ENCODE measurements around the gene HELQ.
"Not testable (repeated sequence)": the region's sequence is repeated elsewhere in the genome, so short reads cannot be mapped to it uniquely, and the experiment has no call there.

The HELQ gene

DNA sequence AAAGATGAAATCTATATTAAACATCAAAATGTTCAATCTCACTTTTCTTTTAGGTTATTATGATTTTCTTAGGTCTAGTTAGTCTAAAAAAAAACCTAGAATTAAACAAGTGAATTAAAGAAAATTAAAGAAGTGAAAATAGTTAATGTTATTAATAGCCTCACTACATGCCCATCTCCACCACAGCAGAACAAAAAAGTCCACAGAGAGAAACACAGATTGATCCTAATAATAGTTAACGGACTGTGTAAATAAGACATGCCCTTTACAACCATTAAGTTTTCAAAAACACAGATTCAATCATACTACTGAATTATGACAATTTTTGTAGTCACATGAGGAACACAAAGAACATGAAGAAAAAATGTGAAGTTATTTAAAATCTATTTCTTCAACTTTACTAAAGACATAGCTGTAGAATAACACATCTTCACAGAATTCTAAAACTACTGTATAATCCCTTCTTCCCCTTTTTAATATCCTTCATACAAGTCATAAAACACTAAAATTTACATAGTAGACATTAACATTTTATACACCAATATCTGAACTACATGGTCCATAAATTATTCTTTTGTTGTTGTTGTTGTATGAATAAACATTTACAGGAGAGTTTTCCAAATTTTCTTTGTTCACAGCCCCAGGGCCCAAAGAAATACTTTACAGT, 15.3 kb downstream of the HELQ start:
- no peak for DNase-seq (ENCODE audit: low read depth in 2 of 2)

GRCh38 chr4:83438719-83439118, 16.9 kb downstream of the HELQ start:
- no peak for DNase-seq (ENCODE audit: low read depth in 2 of 2)

DNA sequence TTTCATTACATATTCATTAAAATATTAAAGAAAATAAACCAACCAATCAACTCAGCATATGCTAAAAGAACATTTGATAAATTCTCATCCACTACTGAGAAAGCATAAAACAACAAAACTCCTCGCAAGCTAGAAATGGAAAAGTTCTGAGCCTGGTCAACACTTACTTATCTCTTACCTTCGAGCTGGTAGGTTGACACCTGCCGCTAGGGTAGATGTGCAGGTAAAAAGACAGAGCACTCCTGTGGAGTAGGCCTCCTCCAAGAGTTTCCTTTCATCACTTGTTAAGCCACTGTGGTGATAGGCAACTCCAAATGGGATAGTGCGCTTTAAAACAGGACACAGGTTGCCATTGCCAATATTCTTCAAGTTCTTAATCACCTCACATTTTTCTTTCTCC, 18.9 kb downstream of the HELQ start:
- no peak for DNase-seq (ENCODE audit: low read depth in 2 of 2)

GRCh38 chr4:83431200-83431599, 24.4 kb downstream of the HELQ start:
- no peak for DNase-seq (ENCODE audit: low read depth in 2 of 2)

GRCh38 chr4:83418211-83418610, 37.4 kb downstream of the HELQ start:
- no peak for DNase-seq (ENCODE audit: low read depth in 2 of 2)

- no peak for DNase-seq (ENCODE audit: low read depth in 2 of 2)
Observed at GRCh38 chr4:83417566-83417965, 38.1 kb downstream of the HELQ start.

DNA sequence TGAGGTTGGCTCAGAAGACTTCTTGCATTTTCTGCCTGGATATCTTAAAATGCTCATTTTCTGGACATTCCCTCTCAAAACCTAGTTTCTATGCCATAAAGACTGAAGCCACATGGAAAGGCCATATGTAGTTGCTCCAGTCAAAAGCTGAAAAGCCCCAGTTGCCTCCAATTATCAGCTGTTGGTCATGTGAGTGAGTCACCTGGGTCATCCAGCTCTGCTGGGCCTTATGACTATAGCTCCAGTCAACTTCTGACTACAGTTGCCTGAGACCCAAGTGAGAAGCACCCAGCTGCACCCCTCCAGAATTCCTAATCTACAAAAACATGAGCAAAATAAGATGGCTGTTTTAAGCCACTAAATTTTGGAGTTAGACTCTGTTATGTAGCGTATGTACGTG, 41.9 kb downstream of the HELQ start:
- DNase-seq (ENCODE audit: low read depth in 2 of 2), result no peak

DNA sequence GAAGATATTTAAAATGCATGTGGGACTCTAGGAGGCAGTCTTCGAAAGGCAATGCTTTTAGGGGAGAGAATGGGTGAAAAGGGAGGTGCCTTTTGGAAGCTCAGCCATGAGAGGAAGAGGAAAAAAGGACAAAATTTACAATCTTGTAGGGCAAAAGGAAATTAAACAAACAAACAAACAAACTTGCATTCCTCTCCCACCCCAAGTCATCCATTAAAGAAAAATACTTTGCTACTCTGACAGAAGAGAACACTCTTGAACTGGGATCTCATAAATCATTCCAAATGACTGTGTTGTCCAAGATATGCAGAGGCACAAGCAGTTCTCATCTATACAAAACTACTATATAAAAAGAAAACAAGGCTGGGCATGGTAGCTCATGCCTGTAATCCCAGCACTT, 46.7 kb downstream of the HELQ start:
- DNase-seq (ENCODE audit: low read depth in 2 of 2), result no peak

- DNase-seq (ENCODE audit: low read depth in 2 of 2), result no peak
Observed at GRCh38 chr4:83405844-83406816, 49.5 kb downstream of the HELQ start.

GRCh38 chr4:83398158-83398557, 57.5 kb downstream of the HELQ start:
- DNase-seq (ENCODE audit: low read depth in 2 of 2), result not testable (repeated sequence)

DNA sequence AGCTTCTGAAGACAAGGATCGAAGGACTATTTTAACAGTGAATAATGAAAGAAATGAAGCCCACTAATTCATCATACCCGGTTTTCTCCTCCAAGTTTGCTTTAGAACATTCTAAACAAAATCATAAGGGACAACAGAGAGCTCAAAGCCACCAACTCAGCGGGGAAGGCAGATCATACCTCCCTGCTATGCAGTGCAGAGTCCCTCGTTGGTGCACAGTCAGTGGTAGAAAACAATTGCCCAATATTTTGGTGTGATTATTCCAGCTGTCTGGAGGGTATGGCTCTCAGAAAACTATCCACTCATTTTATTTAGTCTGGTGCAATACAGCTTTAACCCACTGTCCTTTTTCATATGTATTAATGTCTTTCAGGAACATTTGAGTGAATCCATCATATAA, 61.7 kb downstream of the HELQ start:
- DNase-seq (ENCODE audit: low read depth in 2 of 2), result no peak

- DNase-seq (ENCODE audit: low read depth in 2 of 2), result no peak
Observed at GRCh38 chr4:83392562-83392961, 63.1 kb downstream of the HELQ start.

DNA sequence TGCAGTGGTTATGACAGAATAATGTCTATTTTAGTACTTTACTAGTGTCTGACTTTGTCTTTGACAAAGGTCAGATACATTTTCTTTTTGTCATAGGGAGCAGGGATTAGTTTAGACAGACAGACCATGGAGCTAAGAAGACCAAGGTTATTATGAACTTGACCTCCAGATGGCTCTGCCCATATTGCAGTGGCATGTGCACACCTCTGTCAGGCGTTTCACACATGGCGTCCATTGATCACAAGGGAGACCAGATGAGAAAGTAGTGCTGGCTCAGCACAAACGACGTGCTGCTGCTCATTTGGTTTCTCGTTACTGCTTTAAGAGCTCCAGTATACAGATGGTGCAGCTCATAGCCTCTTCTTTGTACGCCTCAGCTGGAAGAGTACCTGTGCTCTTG, 64.7 kb downstream of the HELQ start:
- DNase-seq (ENCODE audit: low read depth in 2 of 2), result no peak

GRCh38 chr4:83389756-83390505, 65.7 kb downstream of the HELQ start:
- no peak for DNase-seq (ENCODE audit: low read depth in 2 of 2)

GRCh38 chr4:83389037-83389720, 66.4 kb downstream of the HELQ start:
- no peak for DNase-seq (ENCODE audit: low read depth in 2 of 2)

- DNase-seq (ENCODE audit: low read depth in 2 of 2), result no peak
Observed at GRCh38 chr4:83388313-83388676, 67.3 kb downstream of the HELQ start.

- no peak for DNase-seq (ENCODE audit: low read depth in 2 of 2)
Observed at GRCh38 chr4:83387476-83388312, 67.9 kb downstream of the HELQ start.

DNA sequence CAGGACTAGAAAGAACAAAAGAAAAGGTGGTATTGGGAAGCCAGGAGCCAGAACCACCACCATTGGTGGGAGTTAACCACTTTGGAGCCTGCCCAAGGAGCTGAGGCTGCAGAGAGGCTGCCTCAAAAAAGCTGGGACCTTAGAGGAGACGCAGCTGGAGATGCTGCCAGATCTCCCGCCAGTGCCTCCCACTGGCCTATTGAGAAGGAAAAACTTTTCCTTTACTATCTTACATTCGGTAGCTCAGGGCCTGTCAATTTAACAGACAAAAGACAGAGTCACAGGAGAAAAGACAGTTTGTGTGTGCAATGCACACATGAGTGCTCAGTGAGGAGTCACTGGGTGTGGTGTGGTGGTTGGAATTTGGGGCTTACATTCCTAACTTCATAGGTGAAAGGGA, 68.6 kb downstream of the HELQ start:
- no peak for DNase-seq (ENCODE audit: low read depth in 2 of 2)

DNA sequence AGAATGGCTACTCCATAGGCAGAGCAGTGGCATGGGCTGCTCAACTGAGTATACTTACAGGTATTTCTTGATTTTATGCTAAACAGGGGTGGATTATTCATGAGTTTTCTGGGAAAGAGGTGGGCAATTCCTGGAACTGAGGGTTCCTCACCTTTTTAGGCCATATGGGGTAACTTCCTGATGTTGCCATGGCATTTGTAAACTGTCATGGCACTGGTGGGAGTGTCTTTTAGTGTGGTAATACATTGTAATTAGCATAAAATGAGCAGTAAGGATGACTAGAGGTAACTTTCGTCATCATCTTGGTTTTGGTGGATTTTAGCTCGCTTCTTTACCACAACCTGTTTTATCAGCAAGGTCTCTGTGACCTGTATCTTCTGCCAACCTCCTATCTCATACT, 72.8 kb downstream of the HELQ start:
- DNase-seq (ENCODE audit: low read depth in 2 of 2), result no peak

- DNase-seq (ENCODE audit: low read depth in 2 of 2), result no peak
Observed at GRCh38 chr4:83381173-83381572, 74.5 kb downstream of the HELQ start.

DNA sequence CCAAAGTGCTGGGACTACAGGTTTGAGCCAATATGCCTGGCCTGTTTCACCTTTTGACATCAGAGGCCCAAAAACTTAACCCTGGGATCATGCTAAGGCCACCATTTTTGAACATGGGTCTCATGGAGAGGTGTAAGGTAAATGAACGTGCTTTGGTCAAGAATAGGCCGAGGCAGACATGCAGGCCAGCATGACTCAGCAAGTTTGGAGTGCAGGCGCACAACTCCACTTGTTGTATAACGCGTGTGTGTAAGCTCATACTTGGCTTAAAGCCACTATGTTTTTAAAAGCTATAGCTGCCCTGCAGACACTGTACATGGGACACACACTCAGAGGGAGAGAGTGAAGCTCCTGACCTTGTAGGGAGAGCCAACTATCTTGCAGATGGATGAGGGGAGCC, 77.2 kb downstream of the HELQ start:
- DNase-seq (ENCODE audit: low read depth in 2 of 2), result no peak
